GM12801 (cell line): Measurements from ENCODE around the gene FA2H.

Source experiments
- TF ChIP-seq, protein P1 (sequence below): IDR thresholded peaks from one replicate; pipeline ENCODE4 v1.5.1; 2011; ENCODE audit warnings: control low read depth; ENCODE audit not compliant: insufficient read length; ENCODE audit errors: extremely low read depth

FA2H gene

DNA sequence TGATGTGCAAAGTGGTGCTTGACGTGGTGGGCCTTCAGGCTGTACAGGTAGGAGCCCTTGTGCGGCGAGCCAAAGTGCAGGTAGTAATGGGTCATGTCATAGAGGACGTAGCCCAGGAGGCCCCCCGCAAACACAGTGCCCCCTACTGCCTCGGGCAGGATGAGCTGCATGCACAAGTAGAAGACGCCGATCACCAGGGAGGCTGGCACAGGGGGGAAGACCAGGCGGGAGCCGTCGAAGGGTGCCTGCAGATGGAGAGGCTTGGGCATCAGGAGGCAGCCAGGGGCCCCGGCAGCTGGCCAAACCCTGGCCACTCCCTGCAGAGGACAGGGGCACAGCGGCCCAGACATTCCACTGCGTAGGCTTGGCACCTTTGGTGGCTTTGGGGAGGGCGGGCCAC, 58.3 kb downstream of the FA2H start:
- TF ChIP-seq, protein P1, sequence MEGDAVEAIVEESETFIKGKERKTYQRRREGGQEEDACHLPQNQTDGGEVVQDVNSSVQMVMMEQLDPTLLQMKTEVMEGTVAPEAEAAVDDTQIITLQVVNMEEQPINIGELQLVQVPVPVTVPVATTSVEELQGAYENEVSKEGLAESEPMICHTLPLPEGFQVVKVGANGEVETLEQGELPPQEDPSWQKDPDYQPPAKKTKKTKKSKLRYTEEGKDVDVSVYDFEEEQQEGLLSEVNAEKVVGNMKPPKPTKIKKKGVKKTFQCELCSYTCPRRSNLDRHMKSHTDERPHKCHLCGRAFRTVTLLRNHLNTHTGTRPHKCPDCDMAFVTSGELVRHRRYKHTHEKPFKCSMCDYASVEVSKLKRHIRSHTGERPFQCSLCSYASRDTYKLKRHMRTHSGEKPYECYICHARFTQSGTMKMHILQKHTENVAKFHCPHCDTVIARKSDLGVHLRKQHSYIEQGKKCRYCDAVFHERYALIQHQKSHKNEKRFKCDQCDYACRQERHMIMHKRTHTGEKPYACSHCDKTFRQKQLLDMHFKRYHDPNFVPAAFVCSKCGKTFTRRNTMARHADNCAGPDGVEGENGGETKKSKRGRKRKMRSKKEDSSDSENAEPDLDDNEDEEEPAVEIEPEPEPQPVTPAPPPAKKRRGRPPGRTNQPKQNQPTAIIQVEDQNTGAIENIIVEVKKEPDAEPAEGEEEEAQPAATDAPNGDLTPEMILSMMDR, result no peak

DNA sequence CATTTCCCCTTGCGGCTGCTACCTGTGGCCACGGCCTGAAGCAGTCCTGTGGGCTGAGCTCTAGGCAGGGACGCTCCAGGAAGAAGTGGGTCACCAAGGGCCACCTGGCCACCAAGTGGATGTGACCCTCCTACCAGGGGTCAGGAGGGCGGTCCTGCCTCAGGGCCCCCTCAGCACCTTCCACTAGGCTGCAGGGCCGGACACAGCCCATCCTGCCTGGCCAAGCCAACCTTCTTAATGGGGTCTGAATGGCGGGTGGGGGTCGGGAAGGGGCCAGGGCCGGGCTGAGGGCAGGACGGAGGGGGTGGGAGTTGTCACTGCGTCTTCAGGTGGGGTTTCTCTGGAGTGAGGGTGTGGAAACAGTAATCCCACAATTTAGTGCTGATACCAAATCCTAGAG, 60.7 kb downstream of the FA2H start:
- TF ChIP-seq, protein P1, result no peak

DNA sequence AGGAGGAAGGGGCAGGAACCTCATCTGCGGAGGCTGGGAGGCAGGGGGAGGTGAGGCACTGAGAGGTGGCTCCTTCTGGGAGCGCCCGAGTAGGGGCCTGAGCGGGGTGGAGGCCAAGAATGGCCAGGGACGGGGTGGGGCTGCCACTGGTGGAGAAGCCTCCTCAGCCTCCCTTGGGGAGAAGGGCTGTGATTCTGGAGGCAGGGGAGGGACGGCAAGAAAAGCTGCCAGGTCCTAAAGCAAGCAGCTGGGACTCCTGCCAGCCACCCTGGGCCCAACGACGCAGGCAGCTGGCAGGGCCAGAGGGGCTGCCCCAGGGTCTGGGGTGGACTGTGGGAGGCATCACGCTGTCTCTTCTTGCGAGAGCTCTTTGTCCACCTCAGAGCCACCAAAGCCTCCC, 61.3 kb downstream of the FA2H start:
- TF ChIP-seq, protein P1, result no peak

DNA sequence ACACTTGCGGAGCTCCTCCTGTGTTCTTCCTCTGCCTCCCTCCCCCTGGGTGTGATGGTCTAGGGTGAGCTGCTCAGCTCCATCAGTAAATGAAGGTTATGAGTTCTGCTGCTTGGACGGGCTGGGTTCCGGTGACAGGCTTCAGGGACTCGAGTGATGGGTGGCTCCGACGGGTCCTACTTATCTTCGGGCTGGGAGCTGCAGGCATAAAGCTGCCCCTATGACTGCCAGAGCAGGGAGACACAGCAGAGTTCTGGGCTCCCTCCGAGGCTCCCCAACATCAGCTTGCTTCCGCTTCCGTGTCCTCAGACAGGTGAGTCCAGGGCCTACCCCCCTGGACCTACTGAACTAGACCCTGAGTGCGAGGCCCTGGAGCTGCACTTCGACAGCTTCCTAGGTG, 62.7 kb downstream of the FA2H start:
- TF ChIP-seq, protein P1, result no peak

DNA sequence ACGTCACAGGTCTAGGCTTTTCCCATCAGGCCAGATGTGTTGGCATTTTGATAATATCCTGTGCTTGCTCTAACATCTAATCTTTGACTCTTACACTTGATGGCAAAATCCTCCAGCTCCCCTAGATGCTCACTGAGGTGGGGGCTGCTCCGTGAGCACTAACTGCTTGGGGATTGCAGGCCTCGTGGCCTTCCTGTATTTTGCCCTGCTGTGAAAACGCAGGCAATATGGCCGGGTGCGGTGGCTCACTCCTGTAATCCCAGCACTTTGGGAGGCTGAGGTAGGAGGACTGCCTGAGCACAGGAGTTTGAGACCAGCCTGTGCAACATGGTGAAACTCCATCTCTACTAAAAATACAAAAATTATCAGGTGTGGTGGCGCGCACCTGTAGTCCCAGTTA, 64.2 kb downstream of the FA2H start:
- TF ChIP-seq, protein P1, result no peak

DNA sequence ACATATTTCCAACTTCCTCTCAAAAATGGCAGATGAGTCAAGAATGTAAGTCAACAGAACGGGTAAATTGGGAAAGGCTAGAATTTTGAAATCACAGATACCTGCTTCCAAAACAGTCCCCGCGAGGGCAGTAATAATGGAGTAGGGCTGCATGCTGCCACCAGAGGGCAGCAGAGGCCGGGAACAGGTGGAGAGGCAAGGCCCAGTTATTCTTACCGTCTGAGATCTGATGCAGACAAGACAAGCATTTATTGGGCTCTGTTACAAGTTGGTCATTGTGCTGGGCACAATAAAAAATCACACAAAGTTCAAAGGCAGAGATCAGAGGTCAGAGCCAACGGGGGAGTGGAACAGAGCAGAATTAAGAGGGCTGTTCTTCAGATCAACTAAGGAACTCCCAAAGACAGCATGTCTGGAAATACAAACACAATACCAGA, 65.2 kb downstream of the FA2H start:
- TF ChIP-seq, protein P1, result peak; percentile 8

DNA sequence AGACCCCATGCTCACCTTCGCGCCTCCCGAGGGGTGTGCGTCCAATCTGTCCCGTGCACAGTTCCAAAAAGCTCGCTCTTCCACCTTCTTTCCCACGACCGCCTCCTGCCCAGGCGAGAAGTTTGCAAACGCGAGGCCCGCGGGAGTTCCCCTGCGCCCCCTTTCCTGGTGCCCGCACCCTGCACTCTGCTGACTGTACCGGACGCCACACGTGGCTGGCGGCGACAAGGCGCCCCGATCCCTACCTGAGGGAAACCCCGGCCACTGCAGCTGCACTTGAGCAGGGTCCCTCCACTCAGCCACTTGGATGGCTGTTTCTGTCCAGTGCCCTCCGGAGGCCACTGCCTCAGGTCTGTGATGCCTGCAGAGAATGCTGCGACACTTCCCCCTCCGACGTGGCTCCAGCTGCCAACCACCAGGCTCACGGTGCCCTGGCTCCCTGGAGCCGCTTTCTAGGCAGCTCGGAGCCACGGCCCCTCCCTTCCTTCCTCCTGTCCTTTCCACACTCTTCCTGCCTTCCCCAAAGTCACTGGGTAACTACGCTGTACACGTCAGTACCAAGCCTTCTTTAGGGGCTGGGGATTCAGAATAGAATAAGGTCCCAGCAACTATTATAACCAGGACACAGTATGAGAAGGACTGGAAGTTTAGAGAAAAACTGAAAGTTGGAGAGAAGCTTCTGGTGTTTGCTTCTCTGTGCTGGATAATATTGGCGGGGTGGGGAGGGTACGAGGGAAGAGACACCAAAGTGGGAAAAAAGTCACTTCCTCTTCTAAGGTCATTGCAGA, 74.0 kb downstream of the FA2H start, which contains the start of gene MLKL:
Gene MLKL (minus strand): TSS at position 425 of the 788 bp plus-strand sequence. CDS start 5,105 bp downstream, outside the sequence.
- TF ChIP-seq, protein P1, result no peak
